BLaER1 (cell line): Measurements from ENCODE around the gene TXN2.
A peak's percentile ranks its signal among the peaks of the same experiment; 100 is the strongest.

Source experiments
- H3K27ac ChIP-seq: shearing (Covaris generic); formaldehyde crosslinking; 2 replicates; pipeline ENCODE4 v1.8.1; 2022
- H3K27me3 ChIP-seq: shearing (Covaris generic); formaldehyde crosslinking; 2 replicates; pipeline ENCODE4 v1.8.1; 2022
- H3K36me3 ChIP-seq: shearing (Covaris generic); formaldehyde crosslinking; 2 replicates; pipeline ENCODE4 v1.8.1; 2022
- H3K4me1 ChIP-seq: shearing (Covaris generic); formaldehyde crosslinking; 2 replicates; pipeline ENCODE4 v1.8.1; 2022
- H3K4me2 ChIP-seq: shearing (Covaris generic); formaldehyde crosslinking; 2 replicates; pipeline ENCODE4 v1.8.1; 2022
- H3K4me3 ChIP-seq: shearing (Covaris generic); formaldehyde crosslinking; 2 replicates; pipeline ENCODE4 v1.8.1; 2022
- H3K9ac ChIP-seq: shearing (Covaris generic); formaldehyde crosslinking; 2 replicates; pipeline ENCODE4 v1.8.1; 2022
- H3K9me3 ChIP-seq: shearing (Covaris generic); formaldehyde crosslinking; 2 replicates; pipeline ENCODE4 v1.8.1; 2022
- H4K20me1 ChIP-seq: shearing (Covaris generic); formaldehyde crosslinking; 2 replicates; pipeline ENCODE4 v1.8.1; 2022
- Cebpa-rat ChIP-seq: shearing (Covaris generic); IDR thresholded peaks from 2 replicates; pipeline ENCODE4 v1.8.1; 2022

Gene TXN2

DNA sequence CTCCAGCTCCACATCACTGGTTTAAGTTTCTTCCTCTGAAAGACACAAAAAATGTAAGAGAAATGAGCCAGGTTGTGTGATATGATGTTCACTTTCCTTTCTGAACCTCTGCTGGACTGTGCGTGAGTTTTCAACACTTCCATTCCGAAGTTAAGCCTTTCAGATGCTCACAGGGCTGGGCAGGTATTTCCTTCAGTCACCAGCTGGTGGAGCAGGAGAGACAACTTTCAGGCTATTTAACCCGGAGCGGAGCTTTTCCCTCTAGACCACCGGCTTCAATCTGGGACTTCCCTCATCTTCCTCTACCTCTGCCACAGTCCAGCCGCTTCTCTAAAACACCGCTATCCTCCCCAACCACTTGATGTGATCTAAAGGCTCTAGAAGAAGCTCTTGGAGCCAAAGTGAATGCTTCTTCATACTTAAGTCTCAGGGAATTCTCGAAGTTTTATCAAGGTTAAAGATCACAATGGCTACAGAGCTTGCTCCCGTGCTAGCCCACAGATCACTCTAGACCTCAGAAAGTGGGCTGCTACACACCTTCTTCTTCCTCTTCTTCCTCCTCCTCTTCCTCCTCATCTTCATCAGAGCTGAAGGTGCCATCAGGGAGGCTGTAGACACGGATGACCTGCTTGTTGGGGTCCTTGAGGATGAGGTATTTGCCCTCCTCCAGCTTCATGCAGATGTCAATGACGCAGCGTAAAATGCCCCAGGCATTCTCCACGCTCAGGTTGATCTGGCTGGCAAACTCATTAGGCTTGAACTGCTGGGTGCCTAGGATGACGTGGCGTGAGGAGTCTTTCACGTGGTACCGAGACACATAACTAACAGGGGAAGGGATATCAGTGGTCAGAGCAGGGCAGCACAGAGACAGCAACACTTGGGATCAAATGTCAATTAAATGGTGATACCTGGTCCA lies 29.8 kb upstream of the TXN2 start:
- peaks cover 56% of the 10 kb centered on the region for H4K20me1 ChIP-seq
- no peaks in the 10 kb centered on the region for H3K9me3 ChIP-seq
- H3K4me3 ChIP-seq, result no peak overlapping the region
- H3K27ac ChIP-seq, result no peak overlapping the region
- no peaks in the 10 kb centered on the region for H3K27me3 ChIP-seq
- TF ChIP-seq Cebpa-rat, result no peak
- no peak overlapping the region for H3K4me2 ChIP-seq
- peaks cover 70% of the 10 kb centered on the region for H3K36me3 ChIP-seq
- peaks cover 14% of the 10 kb centered on the region for H3K4me1 ChIP-seq
- no peak overlapping the region for H3K9ac ChIP-seq

DNA sequence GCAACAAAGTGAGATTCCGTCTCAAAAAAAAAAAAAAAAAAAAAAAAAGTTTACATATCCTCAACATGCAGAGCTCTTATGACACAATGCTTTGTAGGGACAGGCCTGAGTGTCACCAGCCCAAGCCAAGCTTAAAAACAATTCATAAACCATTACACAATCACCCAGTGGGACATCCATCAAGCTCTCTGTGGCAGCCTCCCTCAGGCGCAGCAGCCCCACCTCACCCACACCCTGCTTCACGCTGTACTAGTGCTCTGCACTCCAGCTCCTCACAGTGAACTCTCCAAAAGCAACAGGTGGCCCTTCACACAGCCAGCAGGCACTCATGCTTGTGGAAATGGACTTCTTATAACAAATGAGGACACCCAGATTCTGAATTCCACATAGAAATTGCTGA lies 28.9 kb upstream of the TXN2 start:
- H4K20me1 ChIP-seq, result peaks cover 51% of the 10 kb centered on the region

DNA sequence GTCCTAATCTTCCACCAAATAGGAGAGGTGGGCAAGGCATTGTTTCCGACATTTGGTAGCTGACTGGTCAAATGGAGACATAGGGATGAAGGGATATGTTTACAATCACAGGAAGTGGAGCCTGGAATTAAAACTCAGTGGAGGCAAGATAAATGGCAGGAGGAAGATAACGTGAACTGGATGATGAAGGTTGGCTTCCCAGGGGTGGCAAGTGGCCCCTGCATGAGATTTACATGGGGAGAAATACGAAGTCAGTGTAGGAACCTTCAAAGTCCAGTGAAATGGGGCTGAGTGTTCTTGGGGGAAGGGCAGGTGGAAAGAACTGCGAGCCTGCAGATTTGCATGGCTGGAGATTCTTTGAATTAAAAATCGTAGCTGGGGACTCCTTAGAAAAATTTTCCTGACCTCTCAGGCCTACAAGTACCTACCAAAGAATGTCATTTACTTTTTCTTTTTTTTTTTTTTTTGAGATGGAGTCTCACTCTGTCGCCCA lies 26.1 kb upstream of the TXN2 start:
- H4K20me1 ChIP-seq, result peaks cover 23% of the 10 kb centered on the region
- H3K36me3 ChIP-seq, result peaks cover 59% of the 10 kb centered on the region
- no peaks in the 10 kb centered on the region for H3K27me3 ChIP-seq
- peak overlapping the region; percentile 93 for H3K4me2 ChIP-seq
- H3K9me3 ChIP-seq, result no peaks in the 10 kb centered on the region
- peak overlapping the region; percentile 70 for H3K4me3 ChIP-seq
- H3K27ac ChIP-seq, result peak overlapping the region; percentile 66
- H3K4me1 ChIP-seq, result peaks cover 39% of the 10 kb centered on the region
- no peak for TF ChIP-seq Cebpa-rat
- peak overlapping the region; percentile 69 for H3K9ac ChIP-seq

More for the DNA sequence above, 28.9 kb upstream of the TXN2 start:
- Histone ChIP-seq H3K9ac (no peak overlapping the region), H3K4me3 (no peak overlapping the region), H3K4me1 (peaks cover 22% of the 10 kb centered on the region), H3K36me3 (peaks cover 65% of the 10 kb centered on the region), H3K9me3 (no peaks in the 10 kb centered on the region), H3K4me2 (no peak overlapping the region), H3K27ac (no peak overlapping the region), H3K27me3 (no peaks in the 10 kb centered on the region)
- no peak for TF ChIP-seq Cebpa-rat

DNA sequence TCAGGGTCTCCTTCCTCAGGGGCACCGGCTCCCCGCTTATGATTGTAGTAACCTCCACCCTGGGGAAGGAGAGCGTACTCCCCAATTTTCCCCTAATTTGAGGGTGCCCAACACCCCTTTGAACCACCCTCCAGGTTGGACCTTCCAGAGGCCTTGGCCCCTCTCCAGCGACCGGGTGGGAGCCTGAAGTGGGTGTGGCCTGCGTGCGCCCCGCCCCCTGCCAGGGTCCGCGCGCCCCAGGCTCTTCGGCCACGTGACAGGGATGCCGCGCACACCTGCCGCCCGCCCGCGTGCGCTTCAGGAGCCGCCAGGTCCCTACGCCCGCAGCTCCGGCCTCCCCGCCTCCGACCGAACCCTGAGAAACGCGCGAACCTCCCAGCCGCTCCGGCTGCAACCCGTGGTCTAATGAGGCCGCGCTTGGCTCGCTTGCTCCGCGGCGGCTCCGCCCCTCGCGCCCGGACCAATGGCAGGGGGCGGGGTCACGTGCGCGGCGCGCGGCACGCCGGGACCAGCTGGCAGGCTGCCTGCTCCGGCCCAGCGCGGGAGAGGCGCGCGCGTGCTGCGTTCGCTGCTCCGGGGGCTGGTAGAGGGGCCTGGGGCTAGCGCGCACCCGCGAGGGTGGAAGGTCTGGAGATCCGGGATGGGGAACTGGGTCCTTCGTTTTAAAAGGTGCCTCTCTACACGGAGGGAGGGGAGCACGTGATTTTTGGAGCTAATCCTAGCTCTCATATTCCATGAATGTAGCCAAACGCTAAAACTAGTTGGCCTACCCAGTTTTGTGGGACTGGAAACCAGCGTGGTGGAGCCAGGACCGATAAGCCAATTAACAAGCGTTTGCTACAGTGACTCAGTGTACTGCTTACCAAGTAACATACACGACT lies 25.4 kb upstream of the TXN2 start, which contains the start of gene FOXRED2:
Gene FOXRED2, minus strand, starts transcription at position 404 of the 881 bp plus-strand sequence. CDS start 618 bp downstream, outside the sequence.
- Histone ChIP-seq H3K9ac (peak within 1 kb of the TSS; percentile 69), H3K4me1 (peaks cover 39% of the 10 kb centered on the region), H3K9me3 (no peaks in the 10 kb centered on the region), H3K36me3 (peaks cover 59% of the 10 kb centered on the region), H3K27ac (peak within 1 kb of the TSS; percentile 66), H4K20me1 (peaks cover 16% of the 10 kb centered on the region), H3K27me3 (no peaks in the 10 kb centered on the region), H3K4me2 (peak within 1 kb of the TSS; percentile 93), H3K4me3 (peak within 1 kb of the TSS; percentile 70)
- no peak for TF ChIP-seq Cebpa-rat

DNA sequence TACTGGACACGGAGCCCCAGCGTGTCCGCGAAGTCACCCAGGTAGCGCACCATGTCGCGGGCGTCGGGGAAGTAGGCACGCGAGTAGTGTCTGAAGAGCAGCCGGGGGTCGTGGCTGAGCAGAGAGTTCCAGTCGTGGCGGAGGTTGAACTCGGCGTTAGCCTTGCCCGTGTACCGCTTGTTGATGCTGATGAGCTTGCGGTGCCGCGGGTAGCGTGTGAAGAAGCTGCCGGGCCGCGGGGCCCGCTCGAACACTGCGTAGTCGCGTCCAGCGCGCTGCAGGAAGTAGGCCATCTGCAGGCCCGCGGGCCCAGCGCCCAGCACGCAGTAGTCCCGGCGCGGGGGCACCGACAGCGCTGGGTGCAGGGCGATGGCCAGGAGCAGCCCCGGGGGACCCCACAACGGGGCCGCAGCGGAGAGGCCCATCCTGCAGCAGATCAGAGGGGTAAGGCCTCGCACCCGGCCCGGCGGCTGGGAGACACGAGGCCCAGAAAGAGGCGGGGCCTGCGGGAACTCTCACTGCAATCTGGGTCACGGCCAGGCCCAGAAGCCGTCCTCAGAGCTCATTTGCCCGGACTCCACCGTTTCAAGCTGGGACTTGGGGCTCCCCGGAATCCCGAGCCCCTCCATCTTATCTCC lies 24.7 kb upstream of the TXN2 start:
- Histone ChIP-seq H3K4me2 (peak overlapping the region; percentile 93), H3K4me1 (peaks cover 39% of the 10 kb centered on the region), H3K27me3 (no peaks in the 10 kb centered on the region), H3K27ac (peak overlapping the region; percentile 66), H3K9ac (peak overlapping the region; percentile 69; the same call in 1 of the 2 replicates), H3K36me3 (peaks cover 59% of the 10 kb centered on the region), H3K9me3 (no peaks in the 10 kb centered on the region), H4K20me1 (peaks cover 9% of the 10 kb centered on the region; the same call in 1 of the 2 replicates), H3K4me3 (peak overlapping the region; percentile 70)
- TF ChIP-seq Cebpa-rat, result no peak

DNA sequence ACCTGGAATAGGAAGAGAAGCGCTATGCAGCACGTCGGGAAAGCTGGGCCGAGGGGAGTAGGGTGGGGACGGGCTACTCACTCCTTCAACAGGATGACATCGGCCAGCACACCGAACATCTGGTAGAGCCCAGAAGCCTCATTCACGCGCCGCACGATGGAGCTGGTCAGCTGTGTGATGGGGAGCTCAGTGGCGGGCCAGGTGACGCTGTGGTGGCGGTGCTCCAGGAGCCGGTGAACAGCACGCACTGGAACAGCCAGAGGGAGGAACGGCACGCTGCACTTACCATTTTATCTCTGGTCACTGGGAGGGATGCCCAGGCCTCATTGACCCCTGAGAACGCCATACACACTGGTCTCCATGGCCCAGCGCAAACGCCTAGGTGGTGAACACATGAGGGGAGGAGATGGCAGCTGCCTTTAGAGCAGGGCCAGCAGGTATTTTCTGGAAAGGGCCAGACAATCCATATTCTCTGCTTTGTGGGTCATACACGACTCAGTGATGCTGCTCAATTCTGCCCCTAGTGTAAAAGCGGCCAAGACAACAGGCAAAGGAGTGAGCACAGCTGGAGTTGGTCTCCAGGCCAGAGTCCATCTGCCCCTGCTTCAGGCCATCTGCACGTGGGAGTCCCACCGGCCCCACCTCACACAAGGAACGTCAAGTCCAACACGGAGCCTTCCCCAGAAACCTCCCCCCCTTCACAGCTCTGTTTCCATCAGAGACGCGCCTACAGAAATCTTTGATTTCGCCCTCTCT lies 16.6 kb upstream of the TXN2 start:
- H3K9me3 ChIP-seq, result no peaks in the 10 kb centered on the region
- no peaks in the 10 kb centered on the region for H3K27me3 ChIP-seq
- H3K9ac ChIP-seq, result no peak overlapping the region
- no peak overlapping the region for H3K4me3 ChIP-seq
- TF ChIP-seq Cebpa-rat, result no peak
- H4K20me1 ChIP-seq, result no peaks in the 10 kb centered on the region
- no peak overlapping the region for H3K4me2 ChIP-seq
- no peak overlapping the region for H3K27ac ChIP-seq
- peaks cover 23% of the 10 kb centered on the region for H3K4me1 ChIP-seq
- peaks cover 80% of the 10 kb centered on the region for H3K36me3 ChIP-seq

DNA sequence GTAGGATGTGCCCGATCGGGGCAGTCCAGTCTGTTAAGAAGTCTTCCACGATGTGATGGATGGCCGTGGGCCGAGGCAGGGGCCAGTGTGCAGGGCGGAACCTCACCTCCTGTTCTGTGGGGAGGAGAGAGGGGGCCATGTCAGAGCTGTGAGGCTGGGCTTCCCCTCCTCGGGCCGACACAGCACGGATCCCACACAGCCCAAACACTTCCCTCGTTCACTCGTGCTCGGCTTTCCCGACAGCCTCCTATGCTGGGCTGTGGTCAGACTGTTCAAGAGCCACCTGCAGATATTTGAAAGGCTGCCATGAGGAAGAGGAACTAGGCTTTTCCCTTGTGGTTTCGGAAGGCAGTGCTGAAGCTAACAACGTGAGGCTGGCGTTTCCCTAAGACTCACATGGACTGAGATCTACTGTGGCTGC lies 12.3 kb upstream of the TXN2 start:
- Histone ChIP-seq H3K4me3 (peak overlapping the region; percentile 33; the same call in 1 of the 2 replicates), H3K27ac (peak overlapping the region; percentile 79), H4K20me1 (no peaks in the 10 kb centered on the region), H3K9ac (peak overlapping the region; percentile 68), H3K4me1 (peaks cover 46% of the 10 kb centered on the region), H3K27me3 (no peaks in the 10 kb centered on the region), H3K36me3 (peaks cover 66% of the 10 kb centered on the region), H3K9me3 (no peaks in the 10 kb centered on the region), H3K4me2 (peak overlapping the region; percentile 81)
- no peak for TF ChIP-seq Cebpa-rat

DNA sequence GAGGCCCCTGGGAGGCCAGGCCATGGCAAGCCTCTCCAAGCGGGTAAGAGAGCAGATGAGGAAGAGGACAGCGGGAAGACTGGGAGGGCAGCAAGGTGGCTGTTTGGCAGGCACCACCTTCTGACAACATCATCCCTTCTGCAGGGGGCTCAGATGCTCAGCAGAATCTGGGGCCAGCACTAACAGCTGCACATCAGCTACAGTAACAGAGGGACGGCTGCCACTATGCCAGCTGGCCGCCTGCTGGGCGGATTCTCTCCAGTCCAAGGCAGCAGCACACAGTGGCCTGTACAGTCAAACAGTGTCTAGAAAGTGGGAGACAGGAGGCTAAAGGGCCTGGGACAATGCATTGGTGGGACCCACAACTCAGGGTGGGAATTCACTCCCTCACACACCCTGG lies 10.7 kb upstream of the TXN2 start:
- H4K20me1 ChIP-seq, result no peaks in the 10 kb centered on the region
- no peak for TF ChIP-seq Cebpa-rat
- H3K9ac ChIP-seq, result peak overlapping the region; percentile 33; the same call in 1 of the 2 replicates
- peak overlapping the region; percentile 81 for H3K4me2 ChIP-seq
- peaks cover 65% of the 10 kb centered on the region for H3K36me3 ChIP-seq
- peaks cover 12% of the 10 kb centered on the region for H3K9me3 ChIP-seq
- H3K27me3 ChIP-seq, result no peaks in the 10 kb centered on the region
- peak overlapping the region; percentile 14; the same call in 1 of the 2 replicates for H3K4me3 ChIP-seq
- H3K27ac ChIP-seq, result peak overlapping the region; percentile 79
- peaks cover 46% of the 10 kb centered on the region for H3K4me1 ChIP-seq
